GM12878 (cell line): ENCODE measurements around the gene VPS54. TPM values are rescaled to one million over a fixed set of nuclear protein-coding genes. Genes with fewer than 3 reads are reported as not detected.

Experiments used
- BRCA1 ChIP-seq: IDR thresholded peaks from 2 replicates; pipeline ENCODE4 v1.6.1; 2011; ENCODE audit warnings: low read depth, low read length, improper control_type of control experiment
- CHD4 ChIP-seq: fragments of 200-600 bp; sonication (generic); IDR thresholded peaks from 2 replicates; pipeline ENCODE4 v1.6.1; 2016; ENCODE audit warnings: mild to moderate bottlenecking
- EZH2 ChIP-seq: IDR thresholded peaks from 2 replicates; pipeline ENCODE4 v1.6.1; 2012; ENCODE audit warnings: low read depth, mild to moderate bottlenecking, control low read depth, inconsistent platforms, low read length, borderline replicate concordance; ENCODE audit not compliant: control insufficient read depth
- IKZF1 ChIP-seq: fragments of 450-650 bp; conservative IDR thresholded peaks from 2 replicates; pipeline ENCODE4 v1.6.1; 2017; ENCODE audit warnings: antibody characterized with exemption, mild to moderate bottlenecking
- JUND ChIP-seq: IDR thresholded peaks from 2 replicates; pipeline ENCODE4 v1.6.1; 2012; ENCODE audit warnings: low read depth, mild to moderate bottlenecking, low read length, improper control_type of control experiment, moderate library complexity
- MEF2A ChIP-seq: IDR thresholded peaks from 2 replicates; pipeline ENCODE4 v1.6.1; 2011; ENCODE audit warnings: low read depth, mild to moderate bottlenecking, low read length, moderate library complexity; ENCODE audit not compliant: insufficient read depth
- MTA3 ChIP-seq: IDR thresholded peaks from 2 replicates; pipeline ENCODE4 v1.6.1; 2012; ENCODE audit warnings: low read length, inconsistent platforms, borderline replicate concordance
- NR2C1 ChIP-seq: fragments of 450-650 bp; IDR thresholded peaks from 2 replicates; pipeline ENCODE4 v1.6.1; 2017; ENCODE audit warnings: antibody characterized with exemption, mild to moderate bottlenecking, moderate library complexity
- POLR2A ChIP-seq: IDR thresholded peaks from 2 replicates; pipeline ENCODE4 v1.6.1; 2011; ENCODE audit warnings: low read depth, mild to moderate bottlenecking, low read length
- RAD51 ChIP-seq: fragments of 450-650 bp; IDR thresholded peaks from 2 replicates; pipeline ENCODE4 v1.6.1; 2016; ENCODE audit warnings: moderate library complexity, mild to moderate bottlenecking, inconsistent platforms
- RELA ChIP-seq: fragments of 450-650 bp; IDR thresholded peaks from 2 replicates; pipeline ENCODE4 v1.8.0; 2014; ENCODE audit warnings: borderline replicate concordance; ENCODE audit not compliant: partially characterized antibody
- SMC3 ChIP-seq: IDR thresholded peaks from 2 replicates; pipeline ENCODE4 v1.6.1; 2011; ENCODE audit warnings: low read length, improper control_type of control experiment, borderline replicate concordance
- TCF7 ChIP-seq: IDR thresholded peaks from 2 replicates; pipeline ENCODE4 v1.6.1; 2014; ENCODE audit warnings: antibody characterized with exemption, borderline replicate concordance
- ZNF207 ChIP-seq: fragments of 450-650 bp; IDR thresholded peaks from 2 replicates; pipeline ENCODE4 v1.6.1; 2014; ENCODE audit warnings: antibody characterized with exemption, mild to moderate bottlenecking, borderline replicate concordance
- polyA plus RNA-seq, 11 experiments: library from polyadenylated mRNA; depleted of rRNA in 4 of 11; unstranded in 6 of 11; stranded (reverse) in 5 of 11; fragments of >200 nt; fragmentation: Nextera tagmentation in 4 of 11; fragmentation: Illumina TruSeq in 1 of 11; extraction: Ambion mirVana in 4 of 11; extraction: Trizol in 1 of 11; gene quantifications; 1 replicate in 1 of 11; 2 replicates in 10 of 11; pipeline versions ENCODE4 v1.2.1 to v1.2.3, GENCODE V29; 2011 to 2016; ENCODE audit warnings: inconsistent platforms in 2 of 11, missing spikeins in 2 of 11, low read depth in 1 of 11
- total RNA-seq, 4 experiments: library from RNA; depleted of rRNA in 3 of 4; stranded (reverse); fragments of >200 nt in 3 of 4; fragmentation: Illumina TruSeq in 1 of 4; extraction: Trizol in 1 of 4; gene quantifications; 2 replicates each; pipeline versions ENCODE4 v1.2.1 to v1.2.3, GENCODE V29; 2013 to 2021
- TF ChIP-seq, protein P1 (sequence below): fragments of 450-650 bp; IDR thresholded peaks from 2 replicates; pipeline ENCODE4 v1.6.1; 2016; ENCODE audit warnings: mild to moderate bottlenecking, moderate library complexity, borderline replicate concordance
- TF ChIP-seq, protein P2 (sequence below): IDR thresholded peaks from 2 replicates; pipeline ENCODE4 v1.6.1; 2012; ENCODE audit warnings: low read depth, low read length, improper control_type of control experiment
- TF ChIP-seq, protein P3 (sequence below): IDR thresholded peaks from 2 replicates; pipeline ENCODE4 v1.6.1; 2011; ENCODE audit warnings: borderline replicate concordance, low read depth, mild to moderate bottlenecking, moderate library complexity, low read length; ENCODE audit not compliant: insufficient read depth, poor library complexity, severe bottlenecking
- TF ChIP-seq, protein P4 (sequence below): IDR thresholded peaks from 2 replicates; pipeline ENCODE4 v1.6.1; 2011; ENCODE audit warnings: borderline replicate concordance, low read depth, mild to moderate bottlenecking, moderate library complexity, mixed read lengths, low read length; ENCODE audit not compliant: insufficient read depth; ENCODE audit errors: extremely low read length
- TF ChIP-seq, protein P5 (sequence below): fragments of 450-650 bp; IDR thresholded peaks from 2 replicates; pipeline ENCODE4 v1.6.1; 2018; ENCODE audit warnings: mild to moderate bottlenecking, low read depth, moderate library complexity; ENCODE audit not compliant: partially characterized antibody
- TF ChIP-seq, protein P6 (sequence below): IDR thresholded peaks from 2 replicates; pipeline ENCODE4 v1.6.1; 2011; ENCODE audit warnings: low read depth, mild to moderate bottlenecking, low read length, moderate library complexity, borderline replicate concordance; ENCODE audit errors: extremely low read depth

Gene VPS54
- total and polyA plus RNA-seq, 10 of the 15 experiments (the other 5 are each of a cell fraction or from before 2014, with no cell fraction given) = 1.6 to 16.2 (median 9.3) TPM

DNA sequence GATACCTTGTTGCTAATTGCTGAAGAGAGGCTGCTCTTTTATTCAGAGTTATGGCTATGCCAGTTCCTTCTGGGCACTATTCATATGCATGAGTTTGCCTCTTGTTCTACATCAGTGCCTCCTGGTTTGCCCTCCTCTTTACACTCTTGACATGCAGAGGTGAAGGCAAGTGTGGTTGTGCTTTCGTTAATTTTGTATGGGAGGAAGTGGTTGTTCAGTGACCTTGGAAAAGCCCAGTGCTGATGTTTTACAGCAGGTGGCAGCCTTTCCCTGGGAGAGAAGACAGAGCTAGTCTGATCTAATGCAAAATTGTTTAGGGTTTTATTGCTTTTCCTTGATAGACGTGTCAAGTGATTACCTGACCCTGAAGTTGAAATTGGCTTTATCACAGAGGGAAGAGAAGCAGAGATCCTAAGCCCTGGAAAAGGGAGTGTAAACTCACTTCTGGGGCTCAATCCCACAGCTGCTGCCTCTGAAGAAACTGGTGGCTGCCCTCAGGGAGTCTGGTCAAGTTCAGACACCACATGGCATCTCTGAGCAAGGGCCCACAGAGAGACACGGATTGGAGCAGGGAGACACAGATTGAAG, 30.5 kb upstream of the VPS54 start (continued):
- no peak for TF ChIP-seq TCF7
- peak; percentile 99 for TF ChIP-seq SMC3
- TF ChIP-seq MEF2A = 0 out of 2 replicates have a peak, but pooled peaks have one; percentile 63
- peak; percentile 24; the same call in 1 of the 2 replicates for TF ChIP-seq ZNF207
- TF ChIP-seq JUND = no peak
- TF ChIP-seq, protein P1, sequence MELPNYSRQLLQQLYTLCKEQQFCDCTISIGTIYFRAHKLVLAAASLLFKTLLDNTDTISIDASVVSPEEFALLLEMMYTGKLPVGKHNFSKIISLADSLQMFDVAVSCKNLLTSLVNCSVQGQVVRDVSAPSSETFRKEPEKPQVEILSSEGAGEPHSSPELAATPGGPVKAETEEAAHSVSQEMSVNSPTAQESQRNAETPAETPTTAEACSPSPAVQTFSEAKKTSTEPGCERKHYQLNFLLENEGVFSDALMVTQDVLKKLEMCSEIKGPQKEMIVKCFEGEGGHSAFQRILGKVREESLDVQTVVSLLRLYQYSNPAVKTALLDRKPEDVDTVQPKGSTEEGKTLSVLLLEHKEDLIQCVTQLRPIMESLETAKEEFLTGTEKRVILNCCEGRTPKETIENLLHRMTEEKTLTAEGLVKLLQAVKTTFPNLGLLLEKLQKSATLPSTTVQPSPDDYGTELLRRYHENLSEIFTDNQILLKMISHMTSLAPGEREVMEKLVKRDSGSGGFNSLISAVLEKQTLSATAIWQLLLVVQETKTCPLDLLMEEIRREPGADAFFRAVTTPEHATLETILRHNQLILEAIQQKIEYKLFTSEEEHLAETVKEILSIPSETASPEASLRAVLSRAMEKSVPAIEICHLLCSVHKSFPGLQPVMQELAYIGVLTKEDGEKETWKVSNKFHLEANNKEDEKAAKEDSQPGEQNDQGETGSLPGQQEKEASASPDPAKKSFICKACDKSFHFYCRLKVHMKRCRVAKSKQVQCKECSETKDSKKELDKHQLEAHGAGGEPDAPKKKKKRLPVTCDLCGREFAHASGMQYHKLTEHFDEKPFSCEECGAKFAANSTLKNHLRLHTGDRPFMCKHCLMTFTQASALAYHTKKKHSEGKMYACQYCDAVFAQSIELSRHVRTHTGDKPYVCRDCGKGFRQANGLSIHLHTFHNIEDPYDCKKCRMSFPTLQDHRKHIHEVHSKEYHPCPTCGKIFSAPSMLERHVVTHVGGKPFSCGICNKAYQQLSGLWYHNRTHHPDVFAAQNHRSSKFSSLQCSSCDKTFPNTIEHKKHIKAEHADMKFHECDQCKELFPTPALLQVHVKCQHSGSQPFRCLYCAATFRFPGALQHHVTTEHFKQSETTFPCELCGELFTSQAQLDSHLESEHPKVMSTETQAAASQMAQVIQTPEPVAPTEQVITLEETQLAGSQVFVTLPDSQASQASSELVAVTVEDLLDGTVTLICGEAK = no peak
- no peak for TF ChIP-seq BRCA1
- TF ChIP-seq RELA = no peak
- TF ChIP-seq, protein P2, sequence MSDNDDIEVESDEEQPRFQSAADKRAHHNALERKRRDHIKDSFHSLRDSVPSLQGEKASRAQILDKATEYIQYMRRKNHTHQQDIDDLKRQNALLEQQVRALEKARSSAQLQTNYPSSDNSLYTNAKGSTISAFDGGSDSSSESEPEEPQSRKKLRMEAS = no peak
- TF ChIP-seq, protein P3, sequence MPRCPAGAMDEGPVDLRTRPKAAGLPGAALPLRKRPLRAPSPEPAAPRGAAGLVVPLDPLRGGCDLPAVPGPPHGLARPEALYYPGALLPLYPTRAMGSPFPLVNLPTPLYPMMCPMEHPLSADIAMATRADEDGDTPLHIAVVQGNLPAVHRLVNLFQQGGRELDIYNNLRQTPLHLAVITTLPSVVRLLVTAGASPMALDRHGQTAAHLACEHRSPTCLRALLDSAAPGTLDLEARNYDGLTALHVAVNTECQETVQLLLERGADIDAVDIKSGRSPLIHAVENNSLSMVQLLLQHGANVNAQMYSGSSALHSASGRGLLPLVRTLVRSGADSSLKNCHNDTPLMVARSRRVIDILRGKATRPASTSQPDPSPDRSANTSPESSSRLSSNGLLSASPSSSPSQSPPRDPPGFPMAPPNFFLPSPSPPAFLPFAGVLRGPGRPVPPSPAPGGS = no peak
- TF ChIP-seq, protein P4, sequence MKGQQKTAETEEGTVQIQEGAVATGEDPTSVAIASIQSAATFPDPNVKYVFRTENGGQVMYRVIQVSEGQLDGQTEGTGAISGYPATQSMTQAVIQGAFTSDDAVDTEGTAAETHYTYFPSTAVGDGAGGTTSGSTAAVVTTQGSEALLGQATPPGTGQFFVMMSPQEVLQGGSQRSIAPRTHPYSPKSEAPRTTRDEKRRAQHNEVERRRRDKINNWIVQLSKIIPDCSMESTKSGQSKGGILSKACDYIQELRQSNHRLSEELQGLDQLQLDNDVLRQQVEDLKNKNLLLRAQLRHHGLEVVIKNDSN = no peak
- TF ChIP-seq NR2C1 = no peak
- TF ChIP-seq, protein P5, sequence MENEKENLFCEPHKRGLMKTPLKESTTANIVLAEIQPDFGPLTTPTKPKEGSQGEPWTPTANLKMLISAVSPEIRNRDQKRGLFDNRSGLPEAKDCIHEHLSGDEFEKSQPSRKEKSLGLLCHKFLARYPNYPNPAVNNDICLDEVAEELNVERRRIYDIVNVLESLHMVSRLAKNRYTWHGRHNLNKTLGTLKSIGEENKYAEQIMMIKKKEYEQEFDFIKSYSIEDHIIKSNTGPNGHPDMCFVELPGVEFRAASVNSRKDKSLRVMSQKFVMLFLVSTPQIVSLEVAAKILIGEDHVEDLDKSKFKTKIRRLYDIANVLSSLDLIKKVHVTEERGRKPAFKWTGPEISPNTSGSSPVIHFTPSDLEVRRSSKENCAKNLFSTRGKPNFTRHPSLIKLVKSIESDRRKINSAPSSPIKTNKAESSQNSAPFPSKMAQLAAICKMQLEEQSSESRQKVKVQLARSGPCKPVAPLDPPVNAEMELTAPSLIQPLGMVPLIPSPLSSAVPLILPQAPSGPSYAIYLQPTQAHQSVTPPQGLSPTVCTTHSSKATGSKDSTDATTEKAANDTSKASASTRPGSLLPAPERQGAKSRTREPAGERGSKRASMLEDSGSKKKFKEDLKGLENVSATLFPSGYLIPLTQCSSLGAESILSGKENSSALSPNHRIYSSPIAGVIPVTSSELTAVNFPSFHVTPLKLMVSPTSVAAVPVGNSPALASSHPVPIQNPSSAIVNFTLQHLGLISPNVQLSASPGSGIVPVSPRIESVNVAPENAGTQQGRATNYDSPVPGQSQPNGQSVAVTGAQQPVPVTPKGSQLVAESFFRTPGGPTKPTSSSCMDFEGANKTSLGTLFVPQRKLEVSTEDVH = no peak
- no peak for TF ChIP-seq MTA3
- TF ChIP-seq RAD51 = no peak
- TF ChIP-seq EZH2 = no peak
- no peak for TF ChIP-seq POLR2A
- no peak for TF ChIP-seq CHD4
- TF ChIP-seq, protein P6, sequence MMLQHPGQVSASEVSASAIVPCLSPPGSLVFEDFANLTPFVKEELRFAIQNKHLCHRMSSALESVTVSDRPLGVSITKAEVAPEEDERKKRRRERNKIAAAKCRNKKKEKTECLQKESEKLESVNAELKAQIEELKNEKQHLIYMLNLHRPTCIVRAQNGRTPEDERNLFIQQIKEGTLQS = peak; percentile 6; the same call in 1 of the 2 replicates
- TF ChIP-seq IKZF1 = peak; percentile 55
